ENCODE results near the gene ZNF337. TPM values are rescaled to one million over a fixed set of nuclear protein-coding genes. Genes with fewer than 3 reads are reported as not detected.
"Not testable (repeated sequence)": the region's sequence is repeated elsewhere in the genome, so short reads cannot be mapped to it uniquely, and the experiment has no call there.

Gene ZNF337
- total and polyA plus RNA-seq, 7 donors = 1.8 to 18.6 (median 15.6) TPM

DNA sequence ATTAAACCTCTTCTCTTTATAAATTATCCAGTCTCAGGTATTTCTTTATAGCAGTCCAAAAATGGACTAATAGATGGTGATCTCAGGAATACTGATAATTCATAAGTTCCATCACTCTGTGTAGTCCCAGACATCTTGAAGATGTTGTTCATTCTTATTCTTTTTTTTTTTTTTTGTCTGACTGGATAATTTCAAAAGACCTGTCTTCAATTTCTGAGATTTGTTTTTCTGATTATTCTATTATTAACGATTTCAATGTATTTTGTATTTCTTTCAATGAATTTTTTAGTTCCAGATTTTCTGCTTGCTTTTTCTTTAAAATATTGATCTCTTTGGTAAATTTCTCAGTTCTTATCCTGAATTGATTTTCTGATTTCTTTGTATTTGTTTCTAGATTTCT lies 29.7 kb upstream of the ZNF337 start:
- intact Hi-C loops (cut with DNase I) = no loop called here
- DNase-seq = no peak
- peaks cover 0 to 8% (median 2%) of the 10 kb centered on the region in 4 donors for H3K9me3 ChIP-seq

DNA sequence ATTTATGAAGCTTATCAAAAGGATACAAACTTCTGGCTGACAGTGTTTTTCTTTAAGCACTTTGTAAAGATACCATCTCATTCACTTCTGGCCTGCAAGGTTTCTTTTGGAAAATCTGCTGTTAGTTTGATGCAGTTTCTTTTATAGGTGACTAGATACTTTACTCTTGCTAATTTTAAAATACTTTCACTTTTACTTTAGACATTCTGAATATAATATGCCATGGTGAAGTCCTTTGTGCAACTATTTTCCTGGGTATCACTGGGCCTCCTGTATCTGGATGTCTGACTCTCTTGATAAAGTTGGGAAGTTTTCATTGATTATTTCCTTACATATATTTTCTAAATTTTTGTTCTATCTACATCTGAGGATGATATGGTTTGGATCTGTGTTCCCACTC lies 29.0 kb upstream of the ZNF337 start:
- no peaks in the 10 kb centered on the region for H3K27me3 ChIP-seq
- no peak overlapping the region for H3K4me3 ChIP-seq
- no peaks in the 10 kb centered on the region for H3K36me3 ChIP-seq
- H3K27ac ChIP-seq = no peak overlapping the region
- TF ChIP-seq, protein P1, sequence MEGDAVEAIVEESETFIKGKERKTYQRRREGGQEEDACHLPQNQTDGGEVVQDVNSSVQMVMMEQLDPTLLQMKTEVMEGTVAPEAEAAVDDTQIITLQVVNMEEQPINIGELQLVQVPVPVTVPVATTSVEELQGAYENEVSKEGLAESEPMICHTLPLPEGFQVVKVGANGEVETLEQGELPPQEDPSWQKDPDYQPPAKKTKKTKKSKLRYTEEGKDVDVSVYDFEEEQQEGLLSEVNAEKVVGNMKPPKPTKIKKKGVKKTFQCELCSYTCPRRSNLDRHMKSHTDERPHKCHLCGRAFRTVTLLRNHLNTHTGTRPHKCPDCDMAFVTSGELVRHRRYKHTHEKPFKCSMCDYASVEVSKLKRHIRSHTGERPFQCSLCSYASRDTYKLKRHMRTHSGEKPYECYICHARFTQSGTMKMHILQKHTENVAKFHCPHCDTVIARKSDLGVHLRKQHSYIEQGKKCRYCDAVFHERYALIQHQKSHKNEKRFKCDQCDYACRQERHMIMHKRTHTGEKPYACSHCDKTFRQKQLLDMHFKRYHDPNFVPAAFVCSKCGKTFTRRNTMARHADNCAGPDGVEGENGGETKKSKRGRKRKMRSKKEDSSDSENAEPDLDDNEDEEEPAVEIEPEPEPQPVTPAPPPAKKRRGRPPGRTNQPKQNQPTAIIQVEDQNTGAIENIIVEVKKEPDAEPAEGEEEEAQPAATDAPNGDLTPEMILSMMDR (IDR thresholded peaks at IDR 0.05) = no peak
- no peak for TF ChIP-seq POLR2AphosphoS5 (IDR thresholded peaks at IDR 0.05)
- TF ChIP-seq EP300 (IDR thresholded peaks at IDR 0.05) = no peak
- TF ChIP-seq POLR2A (IDR thresholded peaks at IDR 0.05) = no peak
- intact Hi-C loops (cut with DNase I) = no loop called here
- no peaks in the 10 kb centered on the region for H3K4me1 ChIP-seq
- H3K9me3 ChIP-seq = peaks cover 0 to 8% (median 2%) of the 10 kb centered on the region in 4 donors
- no peak for DNase-seq

More for the DNA sequence above, 29.7 kb upstream of the ZNF337 start:
- WGBS, 2 donors = 91 to 95% methylated on average over 1 of the region's 1 CpG
- H3K27ac ChIP-seq = no peak overlapping the region
- no peak overlapping the region for H3K4me3 ChIP-seq
- no peaks in the 10 kb centered on the region for H3K27me3 ChIP-seq
- TF ChIP-seq, protein P1 (IDR thresholded peaks at IDR 0.05) = no peak
- TF ChIP-seq EP300 (IDR thresholded peaks at IDR 0.05) = no peak
- no peak for TF ChIP-seq POLR2AphosphoS5 (IDR thresholded peaks at IDR 0.05)
- TF ChIP-seq POLR2A (IDR thresholded peaks at IDR 0.05) = no peak
- no peaks in the 10 kb centered on the region for H3K4me1 ChIP-seq
- H3K36me3 ChIP-seq = no peaks in the 10 kb centered on the region

DNA sequence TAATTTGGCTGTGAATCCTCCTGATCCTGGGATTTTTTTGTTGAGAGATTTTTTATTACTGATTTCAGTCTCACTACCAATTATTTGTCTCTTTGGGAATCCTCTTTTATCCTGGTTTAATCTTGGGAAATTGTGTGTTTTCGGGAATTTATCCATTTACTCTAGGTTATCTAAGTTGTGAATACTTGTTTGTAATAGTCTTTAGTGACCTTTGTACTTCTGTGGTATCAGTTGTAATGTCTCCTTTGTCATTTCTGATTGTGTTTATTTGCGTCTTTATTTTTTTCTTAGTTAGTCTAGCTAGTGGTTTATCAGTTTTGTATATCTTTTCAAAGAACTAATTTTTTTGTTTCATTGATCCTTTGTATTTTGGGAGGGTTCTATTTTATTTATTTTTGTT lies 27.3 kb upstream of the ZNF337 start:
- Histone ChIP-seq H3K27me3 (no peaks in the 10 kb centered on the region), H3K36me3 (no peaks in the 10 kb centered on the region), H3K9me3 (peaks cover 0 to 8% (median 2%) of the 10 kb centered on the region in 4 donors), H3K4me3 (no peak overlapping the region), H3K4me1 (no peaks in the 10 kb centered on the region), H3K27ac (no peak overlapping the region)
- WGBS, 2 donors = 90 to 93% methylated on average over 2 of the region's 2 CpGs
- intact Hi-C loops (cut with DNase I) = no loop called here
- DNase-seq = no peak
- TF ChIP-seq EP300 (IDR thresholded peaks at IDR 0.05) = no peak
- TF ChIP-seq, protein P1 (IDR thresholded peaks at IDR 0.05) = no peak
- no peak for TF ChIP-seq POLR2A (IDR thresholded peaks at IDR 0.05)
- no peak for TF ChIP-seq POLR2AphosphoS5 (IDR thresholded peaks at IDR 0.05)

DNA sequence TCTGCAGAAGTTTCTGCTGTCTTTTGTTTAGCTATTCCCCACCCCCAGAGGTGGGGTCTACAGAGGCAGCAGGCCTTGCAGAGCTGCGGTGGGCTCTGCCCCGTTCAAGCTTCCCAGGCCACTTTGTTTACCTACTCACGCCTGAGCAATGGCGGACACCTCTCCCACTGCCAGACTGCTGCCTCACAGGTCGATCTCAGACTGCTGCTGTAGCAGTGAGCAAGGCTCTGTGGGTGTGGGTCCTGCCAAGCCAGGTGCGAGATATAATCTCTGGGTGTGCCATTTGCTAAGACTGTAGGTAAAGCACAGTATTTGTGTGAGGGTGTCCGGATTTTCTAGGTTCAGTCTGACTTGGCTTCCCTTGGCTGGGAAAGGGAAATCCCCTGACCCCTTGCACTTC lies 23.6 kb upstream of the ZNF337 start:
- TF ChIP-seq EP300 (IDR thresholded peaks at IDR 0.05) (no peak), POLR2AphosphoS5 (IDR thresholded peaks at IDR 0.05) (no peak), POLR2A (IDR thresholded peaks at IDR 0.05) (no peak)
- TF ChIP-seq, protein P1 (IDR thresholded peaks at IDR 0.05) = no peak
- no peaks in the 10 kb centered on the region for H3K36me3 ChIP-seq
- no peaks in the 10 kb centered on the region for H3K9me3 ChIP-seq
- no peaks in the 10 kb centered on the region for H3K4me1 ChIP-seq
- no peaks in the 10 kb centered on the region for H3K27me3 ChIP-seq
- DNase-seq = no peak
- 75 to 89% methylated on average over 7 of the region's 7 CpGs for WGBS, 2 donors
- H3K4me3 ChIP-seq = no peak overlapping the region
- H3K27ac ChIP-seq = no peak overlapping the region
- intact Hi-C loops (cut with DNase I) = no loop called here

DNA sequence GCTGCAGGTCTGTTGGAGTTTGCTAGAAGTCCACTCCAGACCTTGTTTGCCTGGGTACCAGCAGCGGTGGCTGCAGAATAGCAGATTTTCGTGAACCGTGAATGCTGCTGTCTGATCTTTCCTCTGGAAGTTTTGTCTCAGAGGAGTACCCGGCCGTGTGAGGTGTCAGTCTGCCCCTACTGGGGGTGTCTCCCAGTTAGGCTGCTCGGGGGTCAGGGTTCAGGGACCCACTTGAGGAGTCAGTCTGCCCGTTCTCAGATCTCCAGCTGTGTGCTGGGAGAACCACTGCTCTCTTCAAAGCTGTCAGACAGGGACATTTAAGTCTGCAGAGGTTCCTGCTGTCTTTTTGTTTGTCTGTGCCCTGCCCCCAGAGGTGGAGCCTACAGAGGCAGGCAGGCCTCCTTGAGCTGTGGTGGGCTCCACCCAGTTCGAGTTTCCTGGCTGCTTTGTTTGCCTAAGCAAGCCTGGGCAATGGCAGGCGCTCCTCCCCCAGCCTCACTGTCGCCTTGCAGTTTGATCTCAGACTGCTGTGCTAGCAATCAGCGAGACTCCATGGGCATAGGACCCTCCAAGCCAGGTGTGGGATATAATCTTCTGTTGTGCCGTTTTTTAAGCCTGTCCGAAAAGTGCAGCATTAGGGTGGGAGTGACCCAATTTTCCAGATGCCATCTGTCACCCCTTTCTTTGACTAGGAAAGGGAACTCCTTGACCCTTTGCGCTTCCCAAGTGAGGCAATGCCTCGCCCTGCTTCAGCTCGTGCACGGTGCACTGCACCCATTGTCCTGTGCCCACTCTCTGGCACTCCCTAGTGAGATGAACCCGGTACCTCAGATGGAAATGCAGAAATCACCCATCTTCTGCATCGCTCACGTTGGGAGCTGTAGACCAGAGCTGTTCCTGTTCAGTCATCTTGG lies 22.5 kb upstream of the ZNF337 start:
- WGBS, 2 donors = 29 to 67% methylated on average over 20 of the region's 20 CpGs
- intact Hi-C loops (cut with DNase I); H3K36me3 ChIP-seq; H3K9me3 ChIP-seq; H3K27ac ChIP-seq; H3K4me1 ChIP-seq; H3K4me3 ChIP-seq; DNase-seq; H3K27me3 ChIP-seq: not testable (repeated sequence)
